ENCODE results near the gene CSNK1G1.
A peak's percentile ranks its signal among the peaks of the same experiment; 100 is the strongest.

Gene CSNK1G1

DNA sequence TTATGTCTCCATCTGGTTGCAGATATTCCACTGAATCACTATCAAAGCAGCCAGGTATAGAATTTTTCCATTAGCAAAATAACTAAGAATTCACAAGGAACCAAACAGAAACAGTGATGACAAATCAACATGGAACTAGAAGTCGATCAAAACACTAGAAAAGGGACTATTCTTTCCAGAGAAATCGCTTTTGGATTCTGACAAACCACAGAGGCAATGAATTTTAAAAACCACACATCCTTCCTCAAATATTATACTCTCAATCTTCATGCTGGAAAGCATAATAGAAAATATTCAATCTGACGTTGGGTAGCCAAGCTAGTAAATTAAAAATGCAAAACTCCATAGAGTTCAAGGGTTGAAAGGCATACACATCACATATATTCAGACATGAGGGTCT, 99.9 kb downstream of the CSNK1G1 start:
- H3K27ac Mint-ChIP-seq, result no peak overlapping the region
- intact Hi-C loops (cut with micrococcal nuclease), result no loop called here
- H3K36me3 Mint-ChIP-seq (ENCODE audit: low read depth), result peaks cover 31% of the 10 kb centered on the region
- H3K9me3 Mint-ChIP-seq, result no peaks in the 10 kb centered on the region
- no peaks in the 10 kb centered on the region for H3K27me3 Mint-ChIP-seq
- H3K4me1 Mint-ChIP-seq (ENCODE audit: low read depth), result peaks cover 12% of the 10 kb centered on the region
- H3K4me3 Mint-ChIP-seq, result no peak overlapping the region

DNA sequence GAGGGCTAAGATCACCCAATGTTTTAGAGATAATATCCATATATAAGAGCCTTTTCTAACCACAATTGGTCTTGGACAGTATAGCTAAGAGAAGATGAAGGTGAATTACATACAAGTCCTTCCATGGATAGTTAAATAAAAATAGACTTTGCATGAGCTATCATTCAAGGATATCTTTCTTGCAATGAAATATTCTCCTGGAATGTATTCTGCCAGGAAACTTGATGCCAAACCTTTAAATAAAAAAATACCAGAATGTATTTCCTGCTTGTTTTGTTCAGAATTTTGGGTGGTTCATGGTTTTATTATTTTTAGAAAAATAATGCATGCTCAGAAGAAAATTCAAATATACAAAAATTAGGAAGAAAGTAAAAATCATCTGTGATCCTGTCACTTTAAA, 104.3 kb downstream of the CSNK1G1 start:
- Mint-ChIP-seq H3K4me1 (ENCODE audit: low read depth) (peaks cover 17% of the 10 kb centered on the region), H3K27ac (no peak overlapping the region), H3K36me3 (ENCODE audit: low read depth) (peaks cover 25% of the 10 kb centered on the region), H3K27me3 (no peaks in the 10 kb centered on the region), H3K9me3 (no peaks in the 10 kb centered on the region), H3K4me3 (no peak overlapping the region)
- intact Hi-C loops (cut with micrococcal nuclease), result no loop called here

DNA sequence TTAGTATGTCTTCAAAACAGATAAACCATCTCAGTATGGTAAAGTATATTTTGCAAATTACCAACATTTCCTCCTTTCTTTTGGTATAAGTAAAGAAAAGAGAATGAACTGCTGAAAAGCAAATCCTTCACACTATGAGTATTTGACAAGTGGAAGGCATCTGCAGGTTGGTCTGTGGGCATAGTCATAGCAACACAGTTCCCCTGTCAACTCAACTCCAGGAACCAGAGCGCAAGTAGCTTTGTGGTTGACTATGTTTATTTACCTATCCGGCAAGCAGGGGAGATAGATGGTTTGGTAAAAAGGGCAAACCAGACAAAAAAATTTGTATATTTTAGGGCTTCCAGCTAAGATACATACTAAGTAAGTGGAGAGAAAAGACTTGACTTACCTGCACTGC, 104.9 kb downstream of the CSNK1G1 start:
- no peak overlapping the region for H3K4me3 Mint-ChIP-seq
- H3K27ac Mint-ChIP-seq, result no peak overlapping the region
- no peaks in the 10 kb centered on the region for H3K27me3 Mint-ChIP-seq
- H3K9me3 Mint-ChIP-seq, result no peaks in the 10 kb centered on the region
- H3K36me3 Mint-ChIP-seq (ENCODE audit: low read depth), result peaks cover 25% of the 10 kb centered on the region
- intact Hi-C loops (cut with micrococcal nuclease), result no loop called here
- peaks cover 19% of the 10 kb centered on the region for H3K4me1 Mint-ChIP-seq (ENCODE audit: low read depth)

DNA sequence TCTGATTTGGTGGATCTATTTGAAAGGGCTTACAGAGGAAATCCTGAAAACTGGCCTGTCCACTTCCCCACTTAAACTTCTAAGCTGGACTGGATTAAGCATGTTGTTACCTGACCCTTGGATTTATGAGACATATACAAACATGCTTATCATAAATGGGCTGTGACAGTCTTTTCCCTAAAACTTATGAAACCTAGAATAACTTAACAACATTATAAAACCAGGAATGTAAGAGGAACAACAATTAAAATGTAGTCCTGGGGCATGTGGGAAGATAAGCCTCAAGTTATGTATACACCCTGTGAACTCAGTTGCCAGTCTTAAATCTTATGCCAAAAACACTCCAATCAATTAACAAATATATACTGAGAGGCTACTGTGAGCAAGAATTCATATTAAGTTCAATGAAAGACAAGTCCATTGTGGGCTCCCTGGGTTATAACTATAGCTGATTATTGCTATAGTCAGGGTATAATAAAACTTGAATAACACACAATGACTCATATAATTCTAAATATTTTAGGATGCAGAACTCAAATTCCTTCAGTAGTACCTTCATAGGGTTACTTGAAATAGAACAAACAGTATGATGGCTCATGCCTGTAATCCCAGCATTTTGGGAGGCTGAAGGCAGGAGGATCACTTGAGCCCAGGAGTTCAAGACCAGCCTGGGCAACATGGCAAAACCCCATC, 105.9 kb downstream of the CSNK1G1 start:
- Mint-ChIP-seq H3K9me3 (no peaks in the 10 kb centered on the region), H3K27ac (no peak overlapping the region), H3K4me1 (ENCODE audit: low read depth) (peaks cover 16% of the 10 kb centered on the region), H3K36me3 (ENCODE audit: low read depth) (peaks cover 24% of the 10 kb centered on the region), H3K27me3 (no peaks in the 10 kb centered on the region), H3K4me3 (no peak overlapping the region)
- intact Hi-C loops (cut with micrococcal nuclease), result no loop called here

DNA sequence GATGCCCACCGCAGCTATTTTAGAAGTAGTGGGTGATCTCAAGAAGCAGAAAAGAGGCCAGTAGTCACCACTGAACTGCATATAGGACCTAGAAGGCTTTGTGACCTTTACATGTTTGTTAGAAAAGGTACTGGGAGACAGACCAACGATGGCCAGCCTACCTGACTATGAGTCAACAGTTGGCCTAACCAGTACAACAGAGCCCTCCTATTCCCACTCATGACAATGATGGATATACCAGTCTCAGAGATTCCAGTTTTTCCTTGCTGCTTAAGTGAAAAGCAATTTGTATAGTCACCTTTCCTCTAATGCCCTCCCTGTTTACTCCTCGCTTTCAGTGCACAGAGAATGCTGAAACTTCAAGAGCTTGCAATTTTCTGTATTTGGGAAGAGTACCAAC, 106.6 kb downstream of the CSNK1G1 start:
- H3K4me1 Mint-ChIP-seq (ENCODE audit: low read depth), result peaks cover 21% of the 10 kb centered on the region
- H3K27me3 Mint-ChIP-seq, result no peaks in the 10 kb centered on the region
- no peak overlapping the region for H3K27ac Mint-ChIP-seq
- peaks cover 18% of the 10 kb centered on the region for H3K36me3 Mint-ChIP-seq (ENCODE audit: low read depth)
- no peaks in the 10 kb centered on the region for H3K9me3 Mint-ChIP-seq
- H3K4me3 Mint-ChIP-seq, result no peak overlapping the region
- intact Hi-C loops (cut with micrococcal nuclease), result no loop called here

DNA sequence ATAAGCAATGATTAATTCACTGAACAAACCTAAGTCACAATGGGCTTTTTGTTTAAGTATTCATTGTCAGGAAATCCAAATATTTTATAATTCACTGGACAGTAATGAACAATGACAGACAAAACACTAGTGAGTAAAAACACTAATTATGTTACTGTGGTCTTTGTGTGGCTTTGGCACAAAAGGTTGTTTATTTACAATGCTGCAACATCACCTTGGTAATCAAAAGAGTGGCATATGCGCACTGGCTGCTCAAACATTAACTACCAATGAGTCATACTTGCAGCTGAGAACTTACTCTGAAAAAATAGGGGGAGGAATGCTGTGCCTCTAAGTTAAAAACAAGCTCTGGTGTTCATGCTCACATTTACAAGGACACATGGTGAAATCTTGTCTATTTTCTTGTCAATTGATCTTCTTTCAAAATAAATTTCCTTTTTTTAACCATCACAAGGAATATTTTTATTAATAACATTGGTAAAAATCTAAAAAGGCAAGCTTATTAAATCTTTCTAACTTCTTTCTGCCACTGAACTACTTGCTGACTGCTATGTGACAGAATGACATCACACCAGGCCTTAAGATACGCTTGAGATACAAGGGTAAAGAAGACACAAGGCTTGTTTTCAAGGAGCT, 107.9 kb downstream of the CSNK1G1 start:
- Mint-ChIP-seq H3K4me1 (ENCODE audit: low read depth) (peaks cover 21% of the 10 kb centered on the region), H3K36me3 (ENCODE audit: low read depth) (peaks cover 14% of the 10 kb centered on the region), H3K4me3 (no peak overlapping the region), H3K27me3 (no peaks in the 10 kb centered on the region), H3K27ac (no peak overlapping the region), H3K9me3 (no peaks in the 10 kb centered on the region)
- intact Hi-C loops (cut with micrococcal nuclease), result no loop called here

DNA sequence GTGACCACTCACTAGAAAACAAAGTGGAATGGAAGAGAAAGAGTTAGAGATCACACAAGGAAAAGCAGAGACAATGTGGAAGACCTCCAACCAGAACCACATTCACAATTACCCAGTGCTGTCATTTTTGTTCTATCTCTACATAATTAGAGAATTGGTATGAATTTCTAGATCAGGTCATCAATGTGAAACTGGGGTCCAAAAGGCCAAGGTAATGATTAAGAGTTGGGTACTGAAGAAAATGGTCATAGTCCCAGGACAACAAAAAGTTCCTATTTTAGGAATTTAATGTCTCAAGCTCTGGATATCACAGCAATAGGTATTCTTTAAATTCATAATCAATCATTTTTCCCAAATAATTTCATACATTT, 108.5 kb downstream of the CSNK1G1 start:
- Mint-ChIP-seq H3K4me3 (no peak overlapping the region), H3K27ac (peak overlapping the region; percentile 61), H3K36me3 (ENCODE audit: low read depth) (peaks cover 14% of the 10 kb centered on the region), H3K27me3 (no peaks in the 10 kb centered on the region), H3K4me1 (ENCODE audit: low read depth) (peaks cover 21% of the 10 kb centered on the region), H3K9me3 (peaks cover 2% of the 10 kb centered on the region)
- intact Hi-C loops (cut with micrococcal nuclease), result no loop called here

DNA sequence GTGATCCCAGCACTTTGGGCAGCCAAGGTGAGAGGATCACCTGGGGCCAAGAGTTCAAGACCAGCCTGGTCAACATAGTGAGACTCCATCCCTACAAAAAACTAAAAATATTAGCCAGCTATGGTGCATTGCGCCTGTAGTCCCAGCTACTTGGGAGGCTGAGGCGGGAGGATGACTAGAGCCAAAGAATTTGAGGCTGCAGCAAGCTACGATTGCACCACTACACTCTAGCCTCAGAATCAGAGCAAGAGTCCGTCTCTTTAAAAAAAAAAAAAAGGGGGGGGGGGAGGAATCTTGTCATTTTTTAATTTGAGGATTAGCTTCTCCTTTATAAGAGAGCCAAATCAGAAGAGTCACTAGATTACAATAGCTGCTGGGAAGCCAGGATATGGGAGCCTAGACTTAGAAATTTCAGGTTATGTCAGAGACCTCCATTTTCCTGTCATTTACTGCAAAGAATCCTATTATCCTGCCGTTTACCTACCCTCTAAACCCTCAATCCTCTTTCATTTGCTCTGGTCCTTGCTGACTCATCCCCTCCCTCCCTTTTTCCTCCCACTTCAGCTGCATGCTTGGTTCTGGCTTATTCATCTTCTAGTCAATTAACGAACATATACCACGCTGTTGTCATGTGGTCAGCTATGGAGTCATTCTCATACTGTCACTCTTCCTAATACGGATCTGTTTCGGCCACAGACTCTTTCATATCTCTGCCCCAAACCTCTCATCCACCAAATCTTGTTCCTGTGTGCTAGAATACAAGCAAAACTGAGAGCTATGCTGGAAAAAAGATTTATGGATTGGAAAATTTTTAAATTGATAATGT, 109.4 kb downstream of the CSNK1G1 start:
- Mint-ChIP-seq H3K27ac (peak overlapping the region; percentile 61), H3K36me3 (ENCODE audit: low read depth) (peaks cover 14% of the 10 kb centered on the region), H3K9me3 (peaks cover 8% of the 10 kb centered on the region), H3K4me1 (ENCODE audit: low read depth) (peaks cover 21% of the 10 kb centered on the region), H3K4me3 (peak overlapping the region; percentile 30), H3K27me3 (no peaks in the 10 kb centered on the region)
- intact Hi-C loops (cut with micrococcal nuclease), result no loop called here

DNA sequence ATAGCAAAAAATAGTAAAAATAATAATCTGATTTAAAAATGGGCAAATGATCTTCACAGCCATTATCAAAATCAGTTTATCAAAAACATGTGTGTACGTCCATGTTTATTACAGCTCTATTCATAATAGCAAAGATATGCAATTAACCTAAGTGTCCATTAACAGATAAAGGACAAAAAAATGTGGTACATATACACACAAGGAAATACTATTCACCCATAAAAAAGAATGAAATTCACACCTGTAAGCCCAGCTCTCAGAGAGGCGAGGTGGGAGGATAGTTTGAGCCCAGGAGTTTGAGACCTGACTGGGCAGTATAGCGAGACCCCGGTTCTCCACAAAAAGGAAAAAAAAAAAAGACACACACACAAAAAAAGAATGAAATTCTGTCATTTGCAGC, 110.6 kb downstream of the CSNK1G1 start:
- Mint-ChIP-seq H3K36me3 (ENCODE audit: low read depth) (peaks cover 9% of the 10 kb centered on the region), H3K27me3 (no peaks in the 10 kb centered on the region), H3K27ac (no peak overlapping the region), H3K4me3 (no peak overlapping the region), H3K4me1 (ENCODE audit: low read depth) (peaks cover 21% of the 10 kb centered on the region), H3K9me3 (peaks cover 8% of the 10 kb centered on the region)
- intact Hi-C loops (cut with micrococcal nuclease), result no loop called here

DNA sequence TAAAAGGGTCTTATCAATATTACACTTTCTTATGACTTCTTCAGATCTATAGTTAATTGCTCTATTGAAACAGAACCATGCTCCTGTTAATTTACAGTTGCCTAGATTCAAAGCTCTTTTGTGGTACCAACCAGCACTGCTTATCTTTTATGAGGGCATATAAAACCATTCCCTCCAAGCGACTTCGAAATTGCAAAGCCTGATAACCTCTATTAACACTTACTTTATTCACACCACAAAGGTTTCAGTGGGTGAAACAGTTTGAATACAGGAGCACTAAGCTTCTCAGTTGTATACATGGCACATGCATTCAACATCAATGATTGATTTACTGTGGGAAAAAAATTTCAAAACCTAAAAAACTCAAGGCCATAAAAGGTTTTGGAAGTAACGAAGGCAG, 118.3 kb downstream of the CSNK1G1 start:
- Mint-ChIP-seq H3K36me3 (ENCODE audit: low read depth) (no peaks in the 10 kb centered on the region), H3K27ac (no peak overlapping the region), H3K4me3 (no peak overlapping the region), H3K4me1 (ENCODE audit: low read depth) (peaks cover 9% of the 10 kb centered on the region), H3K27me3 (no peaks in the 10 kb centered on the region), H3K9me3 (peaks cover 8% of the 10 kb centered on the region)
- intact Hi-C loops (cut with micrococcal nuclease), result no loop called here

DNA sequence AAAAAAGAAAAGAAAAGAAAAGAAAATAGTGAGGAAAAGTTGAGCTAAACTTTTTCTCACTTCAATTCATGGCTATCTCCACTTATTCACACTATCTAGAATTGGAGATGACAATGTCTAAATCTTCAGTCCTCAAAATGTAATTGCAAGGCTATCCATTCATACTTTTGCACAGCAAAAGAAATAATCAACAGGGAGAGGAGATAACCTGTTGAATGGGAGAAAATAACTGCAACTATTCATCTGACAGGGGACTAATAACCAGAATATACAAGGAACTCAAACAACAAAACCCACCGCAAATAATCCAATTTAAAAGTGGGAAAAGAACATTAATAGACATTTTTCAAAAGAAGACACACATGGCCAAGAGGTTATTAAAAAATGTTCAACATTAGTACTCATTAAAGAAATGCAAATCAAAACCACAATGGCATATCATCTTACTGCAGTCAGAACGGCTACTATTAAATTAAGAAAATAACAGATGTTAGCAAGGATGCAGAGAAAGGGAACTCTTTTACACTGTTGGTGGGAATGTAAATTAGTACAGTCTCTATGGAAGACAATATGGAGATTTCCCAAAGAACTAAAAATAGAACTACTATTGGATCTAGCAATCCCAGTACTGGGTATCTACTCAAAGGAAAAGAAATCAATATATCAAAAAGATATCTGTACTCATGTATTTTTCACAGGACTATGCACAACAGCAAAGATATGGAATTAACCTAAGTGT, 119.6 kb downstream of the CSNK1G1 start:
- Mint-ChIP-seq H3K9me3 (no peaks in the 10 kb centered on the region), H3K27me3 (no peaks in the 10 kb centered on the region), H3K27ac (no peak overlapping the region), H3K4me1 (ENCODE audit: low read depth) (peaks cover 14% of the 10 kb centered on the region), H3K4me3 (no peak overlapping the region), H3K36me3 (ENCODE audit: low read depth) (no peaks in the 10 kb centered on the region)
- intact Hi-C loops (cut with micrococcal nuclease), result no loop called here

DNA sequence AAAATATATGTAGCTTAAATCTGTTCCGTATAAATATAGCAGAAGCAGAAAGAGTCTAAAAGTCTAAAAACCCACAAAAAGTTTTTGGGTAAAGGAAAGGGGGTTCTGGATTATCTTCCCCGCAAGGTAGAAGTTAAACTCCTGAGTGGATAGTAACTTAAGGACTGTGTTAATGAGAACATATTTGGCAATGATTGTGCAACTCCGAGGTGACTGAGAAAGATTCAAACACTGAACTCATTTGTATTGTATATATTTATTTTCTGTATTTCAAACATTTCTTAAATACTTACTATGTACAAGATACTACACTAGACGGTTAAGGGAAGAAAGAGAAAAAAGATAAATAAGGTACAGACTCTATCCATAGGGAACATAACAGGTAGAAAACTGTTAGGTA, 120.4 kb downstream of the CSNK1G1 start:
- H3K27ac Mint-ChIP-seq, result no peak overlapping the region
- no peaks in the 10 kb centered on the region for H3K9me3 Mint-ChIP-seq

DNA sequence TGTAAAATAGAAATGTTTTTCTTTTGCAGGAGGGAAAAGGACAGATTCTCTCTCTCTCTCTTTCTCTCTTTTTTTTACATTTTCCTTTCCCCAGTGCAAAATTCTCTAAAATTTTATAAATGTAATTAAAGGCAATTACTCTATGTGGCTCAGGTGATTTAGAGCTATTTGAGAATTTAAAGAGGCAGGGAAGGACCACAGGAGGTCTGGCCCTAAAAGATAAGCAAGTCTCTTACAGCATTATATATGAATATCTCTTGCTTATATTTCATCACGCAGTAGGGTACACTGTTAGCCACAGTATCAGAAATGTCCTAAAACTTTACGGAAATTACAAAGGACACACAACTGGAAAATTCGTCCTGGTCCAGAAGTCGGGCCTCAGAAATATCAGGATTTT, 122.7 kb downstream of the CSNK1G1 start:
- Mint-ChIP-seq H3K4me1 (ENCODE audit: low read depth) (peaks cover 14% of the 10 kb centered on the region), H3K4me3 (no peak overlapping the region), H3K9me3 (no peaks in the 10 kb centered on the region), H3K27ac (no peak overlapping the region), H3K36me3 (ENCODE audit: low read depth) (no peaks in the 10 kb centered on the region), H3K27me3 (no peaks in the 10 kb centered on the region)
- intact Hi-C loops (cut with micrococcal nuclease), result no loop called here

More for the DNA sequence above, 120.4 kb downstream of the CSNK1G1 start:
- Mint-ChIP-seq H3K4me1 (ENCODE audit: low read depth) (peaks cover 14% of the 10 kb centered on the region), H3K4me3 (no peak overlapping the region), H3K36me3 (ENCODE audit: low read depth) (no peaks in the 10 kb centered on the region), H3K27me3 (no peaks in the 10 kb centered on the region)
- intact Hi-C loops (cut with micrococcal nuclease), result no loop called here

DNA sequence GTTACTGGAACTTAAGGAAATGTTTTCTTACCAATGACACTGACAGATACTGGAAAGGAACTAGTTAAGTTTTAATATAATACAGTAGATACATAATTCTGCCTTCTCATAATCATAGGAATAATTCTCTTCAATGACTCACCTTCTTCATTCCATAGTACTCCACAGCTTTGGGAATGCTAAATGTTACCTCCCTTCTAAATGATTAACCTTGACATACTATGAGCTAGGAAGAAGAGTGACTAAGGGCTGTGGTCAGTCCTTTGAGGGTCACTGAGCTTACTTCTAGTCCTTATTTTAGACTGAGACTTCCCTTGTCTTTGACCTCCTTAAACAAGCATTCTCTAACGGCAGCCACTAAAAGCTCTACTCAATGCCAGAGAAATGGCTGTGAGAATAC, 123.6 kb downstream of the CSNK1G1 start:
- Mint-ChIP-seq H3K4me3 (no peak overlapping the region), H3K4me1 (ENCODE audit: low read depth) (peaks cover 14% of the 10 kb centered on the region), H3K9me3 (no peaks in the 10 kb centered on the region), H3K27ac (no peak overlapping the region), H3K27me3 (no peaks in the 10 kb centered on the region), H3K36me3 (ENCODE audit: low read depth) (no peaks in the 10 kb centered on the region)
- intact Hi-C loops (cut with micrococcal nuclease), result no loop called here

Measured in dendritic cell treated with granulocyte-macrophage colony-stimulating factor and Interleukin-4, amounts not matched to agents 40 ng/mL and 50 ng/mL, for 4 days (primary cell).